T-helper 17 cell (primary cell): ENCODE measurements around the gene EDIL3. TPM values are rescaled to one million over a fixed set of nuclear protein-coding genes. Genes with fewer than 3 reads are reported as not detected.
"Not testable (repeated sequence)": the region's sequence is repeated elsewhere in the genome, so short reads cannot be mapped to it uniquely, and the experiment has no call there.

ENCODE experiments used
- ATAC-seq: fragments of 150-1000 bp; cut with Tn5 transposase; 2 replicates; pipeline ENCODE4 v1.10.0; 2021; ENCODE audit warnings: mild to moderate bottlenecking, moderate library complexity
- DNase-seq, 3 donors: peaks; one replicate each; pipeline versions ENCODE4 v3.0.0 to v3.0.0-alpha.2; 2020 to 2021
- H3K9me3 ChIP-seq: one replicate; pipeline ENCODE4 v1.7.0; 2013; ENCODE audit warnings: low read length, mild to moderate bottlenecking; ENCODE audit not compliant: control insufficient read depth, poor library complexity, severe bottlenecking
- H3K27ac Mint-ChIP-seq: one replicate; pipeline ENCODE4 v1.8.0; 2022; ENCODE audit warnings: mild to moderate bottlenecking, moderate library complexity, mixed read lengths
- H3K27me3 Mint-ChIP-seq: one replicate; pipeline ENCODE4 v1.8.0; 2022; ENCODE audit warnings: mixed read lengths
- H3K36me3 Mint-ChIP-seq: one replicate; pipeline ENCODE4 v1.8.0; 2022; ENCODE audit warnings: low read depth, mixed read lengths
- H3K4me1 Mint-ChIP-seq: one replicate; pipeline ENCODE4 v1.8.0; 2022; ENCODE audit warnings: mild to moderate bottlenecking, mixed read lengths
- H3K4me3 Mint-ChIP-seq: one replicate; pipeline ENCODE4 v1.8.0; 2022; ENCODE audit warnings: mild to moderate bottlenecking, moderate library complexity, mixed read lengths
- total RNA-seq, 4 donors: library from RNA in 2 of 4; stranded (reverse) in 2 of 4; gene quantifications; one replicate each; pipeline ENCODE4 v1.2.3 and lab custom pipeline; 2022 to 2026

The EDIL3 gene
- total RNA-seq, 2 donors from 2014 or later, result not detected

GRCh38 chr5:84215521-84215920, 169.2 kb downstream of the EDIL3 start:
- Mint-ChIP-seq H3K27me3 (no peaks in the 10 kb centered on the region), H3K4me3 (no peak overlapping the region), H3K27ac (no peak overlapping the region), H3K4me1 (no peaks in the 10 kb centered on the region), H3K36me3 (no peaks in the 10 kb centered on the region)
- no peak for DNase-seq
- H3K9me3 ChIP-seq, result no peaks in the 10 kb centered on the region
- ATAC-seq, result no peak

GRCh38 chr5:84213861-84214260, 170.8 kb downstream of the EDIL3 start:
- Mint-ChIP-seq H3K36me3 (no peaks in the 10 kb centered on the region), H3K4me1 (no peaks in the 10 kb centered on the region), H3K27me3 (no peaks in the 10 kb centered on the region), H3K27ac (no peak overlapping the region), H3K4me3 (no peak overlapping the region)
- no peaks in the 10 kb centered on the region for H3K9me3 ChIP-seq
- DNase-seq (no peak), ATAC-seq (no peak)

- H3K27ac Mint-ChIP-seq, result no peak overlapping the region
- H3K27me3 Mint-ChIP-seq, result no peaks in the 10 kb centered on the region
- no peak for ATAC-seq
- H3K4me1 Mint-ChIP-seq, result no peaks in the 10 kb centered on the region
- H3K9me3 ChIP-seq, result no peaks in the 10 kb centered on the region
- no peaks in the 10 kb centered on the region for H3K36me3 Mint-ChIP-seq
- no peak overlapping the region for H3K4me3 Mint-ChIP-seq
- DNase-seq, result no peak
Observed at GRCh38 chr5:84213212-84213611, 171.5 kb downstream of the EDIL3 start.

- Mint-ChIP-seq H3K4me3 (no peak overlapping the region), H3K27ac (no peak overlapping the region), H3K36me3 (no peaks in the 10 kb centered on the region), H3K27me3 (no peaks in the 10 kb centered on the region), H3K4me1 (no peaks in the 10 kb centered on the region)
- H3K9me3 ChIP-seq, result no peaks in the 10 kb centered on the region
- no peak for ATAC-seq
- DNase-seq, result no peak
Observed at GRCh38 chr5:84204772-84205171, 179.9 kb downstream of the EDIL3 start.

GRCh38 chr5:84202136-84202535, 182.5 kb downstream of the EDIL3 start:
- Mint-ChIP-seq H3K36me3 (no peaks in the 10 kb centered on the region), H3K4me1 (no peaks in the 10 kb centered on the region), H3K27ac (no peak overlapping the region), H3K4me3 (no peak overlapping the region), H3K27me3 (no peaks in the 10 kb centered on the region)
- DNase-seq, result no peak
- H3K9me3 ChIP-seq, result no peaks in the 10 kb centered on the region
- no peak for ATAC-seq

GRCh38 chr5:84197538-84197937, 187.1 kb downstream of the EDIL3 start:
- DNase-seq (no peak), ATAC-seq (no peak)
- Mint-ChIP-seq H3K27ac (no peak overlapping the region), H3K27me3 (no peaks in the 10 kb centered on the region), H3K36me3 (no peaks in the 10 kb centered on the region), H3K4me1 (no peaks in the 10 kb centered on the region), H3K4me3 (no peak overlapping the region)
- H3K9me3 ChIP-seq, result no peaks in the 10 kb centered on the region

- no peak overlapping the region for H3K27ac Mint-ChIP-seq
- no peaks in the 10 kb centered on the region for H3K36me3 Mint-ChIP-seq
- no peaks in the 10 kb centered on the region for H3K27me3 Mint-ChIP-seq
- H3K4me1 Mint-ChIP-seq, result no peaks in the 10 kb centered on the region
- DNase-seq, result no peak
- no peaks in the 10 kb centered on the region for H3K9me3 ChIP-seq
- no peak overlapping the region for H3K4me3 Mint-ChIP-seq
- ATAC-seq, result no peak
Observed at GRCh38 chr5:84191281-84191680, 193.4 kb downstream of the EDIL3 start.

GRCh38 chr5:84184857-84185256, 199.8 kb downstream of the EDIL3 start:
- H3K4me1 Mint-ChIP-seq, result no peaks in the 10 kb centered on the region
- no peak for ATAC-seq
- no peaks in the 10 kb centered on the region for H3K27me3 Mint-ChIP-seq
- no peak for DNase-seq
- H3K36me3 Mint-ChIP-seq, result no peaks in the 10 kb centered on the region
- no peaks in the 10 kb centered on the region for H3K9me3 ChIP-seq
- H3K27ac Mint-ChIP-seq, result no peak overlapping the region
- no peak overlapping the region for H3K4me3 Mint-ChIP-seq

GRCh38 chr5:84181093-84181492, 203.6 kb downstream of the EDIL3 start:
- DNase-seq (no peak), ATAC-seq (no peak)
- no peaks in the 10 kb centered on the region for H3K27me3 Mint-ChIP-seq
- H3K4me1 Mint-ChIP-seq, result no peaks in the 10 kb centered on the region
- H3K27ac Mint-ChIP-seq, result no peak overlapping the region
- no peaks in the 10 kb centered on the region for H3K36me3 Mint-ChIP-seq
- no peak overlapping the region for H3K4me3 Mint-ChIP-seq
- H3K9me3 ChIP-seq, result no peaks in the 10 kb centered on the region

- DNase-seq (no peak), ATAC-seq (no peak)
- no peak overlapping the region for H3K27ac Mint-ChIP-seq
- H3K36me3 Mint-ChIP-seq, result no peaks in the 10 kb centered on the region
- H3K9me3 ChIP-seq, result no peaks in the 10 kb centered on the region
- H3K27me3 Mint-ChIP-seq, result no peaks in the 10 kb centered on the region
- no peaks in the 10 kb centered on the region for H3K4me1 Mint-ChIP-seq
- no peak overlapping the region for H3K4me3 Mint-ChIP-seq
Observed at GRCh38 chr5:84168841-84169240, 215.8 kb downstream of the EDIL3 start.

GRCh38 chr5:84163671-84164070, 221.0 kb downstream of the EDIL3 start:
- no peak for ATAC-seq
- no peaks in the 10 kb centered on the region for H3K4me1 Mint-ChIP-seq

GRCh38 chr5:84162695-84163094, 222.0 kb downstream of the EDIL3 start:
- H3K9me3 ChIP-seq, result no peaks in the 10 kb centered on the region
- H3K27me3 Mint-ChIP-seq, result no peaks in the 10 kb centered on the region
- ATAC-seq (no peak), DNase-seq (no peak)
- no peaks in the 10 kb centered on the region for H3K36me3 Mint-ChIP-seq
- no peaks in the 10 kb centered on the region for H3K4me1 Mint-ChIP-seq
- H3K27ac Mint-ChIP-seq, result no peak overlapping the region
- H3K4me3 Mint-ChIP-seq, result no peak overlapping the region

More at GRCh38 chr5:84163671-84164070, 221.0 kb downstream of the EDIL3 start:
- Mint-ChIP-seq H3K4me3 (no peak overlapping the region), H3K36me3 (no peaks in the 10 kb centered on the region), H3K27ac (no peak overlapping the region), H3K27me3 (no peaks in the 10 kb centered on the region)
- no peak for DNase-seq
- no peaks in the 10 kb centered on the region for H3K9me3 ChIP-seq

- DNase-seq, result not testable (repeated sequence)
Observed at GRCh38 chr5:84160650-84161049, 224.0 kb downstream of the EDIL3 start.

GRCh38 chr5:84149094-84149493, 235.6 kb downstream of the EDIL3 start:
- no peaks in the 10 kb centered on the region for H3K27me3 Mint-ChIP-seq
- no peaks in the 10 kb centered on the region for H3K4me1 Mint-ChIP-seq
- H3K27ac Mint-ChIP-seq, result no peak overlapping the region
- H3K36me3 Mint-ChIP-seq, result no peaks in the 10 kb centered on the region
- H3K4me3 Mint-ChIP-seq, result no peak overlapping the region
- DNase-seq (no peak), ATAC-seq (no peak)
- no peaks in the 10 kb centered on the region for H3K9me3 ChIP-seq

More at GRCh38 chr5:84160650-84161049, 224.0 kb downstream of the EDIL3 start:
- H3K4me3 Mint-ChIP-seq, H3K27ac Mint-ChIP-seq, H3K9me3 ChIP-seq, H3K36me3 Mint-ChIP-seq, H3K27me3 Mint-ChIP-seq, H3K4me1 Mint-ChIP-seq, ATAC-seq: not testable (repeated sequence)

- Mint-ChIP-seq H3K27ac (no peak overlapping the region), H3K36me3 (no peaks in the 10 kb centered on the region), H3K4me3 (no peak overlapping the region), H3K4me1 (no peaks in the 10 kb centered on the region), H3K27me3 (no peaks in the 10 kb centered on the region)
- no peaks in the 10 kb centered on the region for H3K9me3 ChIP-seq
- DNase-seq (no peak), ATAC-seq (no peak)
Observed at GRCh38 chr5:84148651-84149050, 236.0 kb downstream of the EDIL3 start.
